IMR-90 (cell line): ENCODE data around the gene PIK3IP1. TPM values are rescaled to one million over a fixed set of nuclear protein-coding genes. Genes with fewer than 3 reads are reported as not detected.

Experiments
- ATAC-seq: fragments of 200-7000 bp; cut with Tn5 transposase; 2 replicates; pipeline ENCODE4 v1.9.1; 2020; ENCODE audit warnings: low read depth, mild to moderate bottlenecking, moderate library complexity
- BruUV-seq: library from RNA; stranded (reverse); fragments of 400-500 nt; replicated peaks from 2 replicates; lab custom pipeline; 2021; lab: Mats Ljungman, UMichigan
- CTCF ChIA-PET: fragments of 300-600 bp; formaldehyde crosslinking; extraction: SDS; loops from one replicate; lab custom pipeline; 2021; ENCODE audit warnings: antibody characterized with exemption; lab: Yijun Ruan, JAX
- POLR2A ChIA-PET: fragments of 300-600 bp; sonication (Branson Sonifier 250); formaldehyde crosslinking; loops from one replicate; lab custom pipeline; 2022; ENCODE audit warnings: antibody characterized with exemption; ENCODE audit not compliant: unreplicated experiment; lab: Charles Lee
- DNase-seq: peaks from one replicate; pipeline ENCODE4 v3.0.0; 2013
- H2AFZ ChIP-seq: replicated peaks from 2 replicates; pipeline ENCODE3; 2013; ENCODE audit warnings: low read length, mild to moderate bottlenecking; ENCODE audit not compliant: poor library complexity
- H2AK5ac ChIP-seq: 2 replicates; pipeline ENCODE4 v1.6.1; 2013; ENCODE audit warnings: low read depth, low read length, inconsistent platforms
- H2AK9ac ChIP-seq: replicated peaks from 2 replicates; pipeline ENCODE3; 2013; ENCODE audit warnings: mild to moderate bottlenecking, low read depth, low read length, moderate library complexity; ENCODE audit not compliant: poor library complexity
- H2BK120ac ChIP-seq: 2 replicates; pipeline ENCODE4 v1.6.1; 2013; ENCODE audit warnings: low read depth, low read length, inconsistent platforms
- H2BK15ac ChIP-seq: 3 replicates; pipeline ENCODE4 v1.6.1; 2013; ENCODE audit warnings: low read depth, low read length, inconsistent platforms
- H2BK20ac ChIP-seq: 2 replicates; pipeline ENCODE4 v1.6.1; 2013; ENCODE audit warnings: low read depth, mild to moderate bottlenecking, inconsistent platforms, low read length, moderate library complexity
- H2BK5ac ChIP-seq: 2 replicates; pipeline ENCODE4 v1.6.1; 2013; ENCODE audit warnings: mild to moderate bottlenecking, low read depth, low read length, inconsistent platforms; ENCODE audit not compliant: poor library complexity, severe bottlenecking
- H3K14ac ChIP-seq: replicated peaks from 2 replicates; pipeline ENCODE4 v1.6.1; 2013; ENCODE audit warnings: low read depth, low read length, inconsistent platforms
- H3K18ac ChIP-seq: 2 replicates; pipeline ENCODE4 v1.6.1; 2013; ENCODE audit warnings: low read depth, low read length, control low read depth
- H3K23ac ChIP-seq: 2 replicates; pipeline ENCODE4 v1.6.1; 2013; ENCODE audit warnings: low read depth, low read length, inconsistent platforms
- H3K27ac ChIP-seq: 2 replicates; pipeline ENCODE4 v1.5.1; 2013; ENCODE audit warnings: mild to moderate bottlenecking, control low read depth, low read length; ENCODE audit not compliant: insufficient read depth
- H3K27me3 ChIP-seq: 2 replicates; pipeline ENCODE4 v1.6.1; 2013; ENCODE audit warnings: low read length; ENCODE audit not compliant: control insufficient read depth, insufficient read depth
- H3K36me3 ChIP-seq: 2 replicates; pipeline ENCODE4 v1.6.1; 2013; ENCODE audit warnings: low read length, mixed read lengths; ENCODE audit not compliant: control insufficient read depth, insufficient read depth
- H3K4ac ChIP-seq: 2 replicates; pipeline ENCODE4 v1.6.1; 2013; ENCODE audit warnings: low read depth, low read length, inconsistent platforms
- H3K4me1 ChIP-seq: 2 replicates; pipeline ENCODE4 v1.6.1; 2013; ENCODE audit warnings: low read length, mixed read lengths; ENCODE audit not compliant: control insufficient read depth, insufficient read depth
- H3K4me2 ChIP-seq: 2 replicates; pipeline ENCODE4 v1.6.1; 2013; ENCODE audit warnings: low read depth, mild to moderate bottlenecking, control low read depth, low read length, moderate library complexity
- H3K4me3 ChIP-seq: 2 replicates; pipeline ENCODE4 v1.5.1; 2013; ENCODE audit warnings: low read depth, mild to moderate bottlenecking, control low read depth, low read length, moderate library complexity; ENCODE audit not compliant: insufficient read depth
- H3K56ac ChIP-seq: 2 replicates; pipeline ENCODE4 v1.6.1; 2013; ENCODE audit warnings: low read length, inconsistent platforms; ENCODE audit not compliant: insufficient read depth; ENCODE audit errors: extremely low read depth
- H3K79me1 ChIP-seq, 2 experiments: 2 replicates each; pipeline ENCODE4 v1.6.1; 2013; ENCODE audit warnings: low read length in 2 of 2, inconsistent platforms in 1 of 2, low read depth in 1 of 2
- H3K9ac ChIP-seq: 2 replicates; pipeline ENCODE4 v1.6.1; 2013; ENCODE audit warnings: low read depth, low read length, control low read depth
- H3K9me1 ChIP-seq: 2 replicates; pipeline ENCODE4 v1.6.1; 2013; ENCODE audit warnings: low read length, inconsistent platforms; ENCODE audit not compliant: insufficient read depth
- H3K9me3 ChIP-seq: 2 replicates; pipeline ENCODE4 v1.6.1; 2013; ENCODE audit warnings: low read length; ENCODE audit not compliant: control insufficient read depth, insufficient read depth
- H4K20me1 ChIP-seq: 2 replicates; pipeline ENCODE4 v1.6.1; 2013; ENCODE audit warnings: low read length, inconsistent platforms; ENCODE audit not compliant: insufficient read depth
- H4K5ac ChIP-seq: 2 replicates; pipeline ENCODE4 v1.6.1; 2013; ENCODE audit warnings: mild to moderate bottlenecking, low read depth, low read length, control low read depth
- H4K8ac ChIP-seq, 2 experiments: 2 replicates each; pipeline ENCODE4 v1.6.1; 2013; ENCODE audit warnings: low read depth in 2 of 2, low read length in 2 of 2, control low read depth in 1 of 2, inconsistent platforms in 1 of 2
- H4K91ac ChIP-seq: 2 replicates; pipeline ENCODE4 v1.6.1; 2013; ENCODE audit warnings: low read depth, low read length, inconsistent platforms; ENCODE audit not compliant: insufficient read depth
- BHLHE40 ChIP-seq: fragments of 150-350 bp; IDR thresholded peaks from 2 replicates; pipeline ENCODE4 v1.6.1; 2016; ENCODE audit warnings: mild to moderate bottlenecking, low read depth, low read length
- CEBPB ChIP-seq: IDR thresholded peaks from 2 replicates; pipeline ENCODE4 v1.6.1; 2012; ENCODE audit warnings: low read depth, low read length, improper control_type of control experiment
- CHD1 ChIP-seq: IDR thresholded peaks from 2 replicates; pipeline ENCODE4 v1.6.1; 2012; ENCODE audit warnings: low read depth, low read length, improper control_type of control experiment
- CTCF ChIP-seq: conservative IDR thresholded peaks from 2 replicates; pipeline ENCODE4 v1.5.1; 2012; ENCODE audit warnings: mild to moderate bottlenecking, low read depth, low read length, improper control_type of control experiment
- FOS ChIP-seq: fragments of 150-350 bp; IDR thresholded peaks from 2 replicates; pipeline ENCODE4 v1.6.1; 2016; ENCODE audit warnings: low read depth, low read length
- MAZ ChIP-seq: IDR thresholded peaks from 2 replicates; pipeline ENCODE4 v1.6.1; 2012; ENCODE audit warnings: low read depth, mild to moderate bottlenecking, low read length, improper control_type of control experiment, moderate library complexity, borderline replicate concordance
- MXI1 ChIP-seq: IDR thresholded peaks from 2 replicates; pipeline ENCODE4 v1.6.1; 2012; ENCODE audit warnings: low read depth, mild to moderate bottlenecking, low read length, moderate library complexity, borderline replicate concordance
- RCOR1 ChIP-seq: IDR thresholded peaks from 2 replicates; pipeline ENCODE4 v1.6.1; 2012; ENCODE audit warnings: mild to moderate bottlenecking, low read length, improper control_type of control experiment; ENCODE audit not compliant: insufficient replicate concordance
- SMC3 ChIP-seq: fragments of 150-350 bp; IDR thresholded peaks from 2 replicates; pipeline ENCODE4 v1.6.1; 2016; ENCODE audit warnings: low read depth, mild to moderate bottlenecking, antibody characterized with exemption, low read length, moderate library complexity
- WGBS, 2 experiments: methylation state at CpG; one replicate each; pipeline versions ENCODE4 v1.1.5 to v1.1.7; 2013; ENCODE audit warnings: missing lambda C conversion rate in 2 of 2; ENCODE audit not compliant: insufficient read length in 1 of 2; ENCODE audit errors: extremely low coverage in 2 of 2; 5-methylcytosine and 5-hydroxymethylcytosine counted together
- dilution Hi-C: fragments of 300-500 bp; cut with HindIII; formaldehyde crosslinking; loops from one replicate; pipeline ENCODE4 v1.14.3; 2018; ENCODE audit warnings: low sequenced_read_pairs; ENCODE audit not compliant: unreplicated experiment
- in situ Hi-C: fragments of 300-500 bp; cut with MboI; formaldehyde crosslinking; loops from 3 replicates; pipeline ENCODE4 v1.14.3; 2019; ENCODE audit warnings: low sequenced_read_pairs, inconsistent platforms, mixed read lengths
- intact Hi-C: fragments of 100-400 bp; cut with micrococcal nuclease; formaldehyde crosslinking; loops from 2 replicates; pipeline ENCODE4 v1.10.0; 2022
- polyA plus RNA-seq, 3 experiments: library from polyadenylated mRNA; depleted of rRNA; stranded (reverse); fragments of >200 nt; gene quantifications; 2 replicates each; pipeline ENCODE4 v1.2.3, GENCODE V29; 2012; ENCODE audit warnings: low replicate concordance in 1 of 3
- total RNA-seq: library from RNA; depleted of rRNA; stranded (reverse); fragments of >200 nt; gene quantifications from 2 replicates; pipeline ENCODE4 v1.2.3, GENCODE V29; 2012
- TF ChIP-seq, protein P1 (sequence below): fragments of 150-350 bp; IDR thresholded peaks from 2 replicates; pipeline ENCODE4 v1.6.1; 2016; ENCODE audit warnings: low read depth, mild to moderate bottlenecking, low read length, moderate library complexity, borderline replicate concordance
- TF ChIP-seq, protein P2 (sequence below): fragments of 150-350 bp; IDR thresholded peaks from 2 replicates; pipeline ENCODE4 v1.6.1; 2017; ENCODE audit warnings: mild to moderate bottlenecking, antibody characterized with exemption, low read length, low read depth

The PIK3IP1 gene
- total and polyA plus RNA-seq, 2 of the 4 experiments (the other 2 are of a cell fraction), result 12.9 to 17.6 TPM

GRCh38 chr22:31340765-31341247 is 48.5 kb upstream of the PIK3IP1 start:
- Histone ChIP-seq H4K8ac (no peak overlapping the region), H2BK20ac (no peak overlapping the region), H2AK5ac (no peak overlapping the region), H3K27ac (no peak overlapping the region), H4K5ac (no peak overlapping the region), H3K56ac (no peak overlapping the region), H2BK5ac (no peak overlapping the region), H2AFZ (no peak overlapping the region), H3K9ac (no peak overlapping the region), H3K9me1 (peaks cover 32% of the 10 kb centered on the region), H3K27me3 (no peaks in the 10 kb centered on the region), H3K18ac (no peak overlapping the region), H4K20me1 (peaks cover 69% of the 10 kb centered on the region), H3K9me3 (no peaks in the 10 kb centered on the region), H3K4ac (no peak overlapping the region), H3K4me1 (peaks cover 33% of the 10 kb centered on the region), H3K79me1 (peaks cover 29 to 92% of the 10 kb centered on the region in 2 experiments), H2BK120ac (no peak overlapping the region), H4K91ac (no peak overlapping the region), H3K4me3 (no peak overlapping the region), H3K36me3 (peaks cover 53% of the 10 kb centered on the region), H3K23ac (no peak overlapping the region), H2BK15ac (no peak overlapping the region), H2AK9ac (no peak overlapping the region), H3K14ac (no peak overlapping the region), H3K4me2 (no peak overlapping the region)
- dilution Hi-C loops, result no loop called here
- ChIA-PET CTCF (no interaction called here), POLR2A (no interaction called here)
- ATAC-seq (no peak), DNase-seq (no peak)
- no TSS peak for BruUV-seq
- intact Hi-C loops, result no loop called here
- WGBS, 2 experiments, result no CpG with 5 or more reads among the region's 2 CpGs
- TF ChIP-seq, protein P1, sequence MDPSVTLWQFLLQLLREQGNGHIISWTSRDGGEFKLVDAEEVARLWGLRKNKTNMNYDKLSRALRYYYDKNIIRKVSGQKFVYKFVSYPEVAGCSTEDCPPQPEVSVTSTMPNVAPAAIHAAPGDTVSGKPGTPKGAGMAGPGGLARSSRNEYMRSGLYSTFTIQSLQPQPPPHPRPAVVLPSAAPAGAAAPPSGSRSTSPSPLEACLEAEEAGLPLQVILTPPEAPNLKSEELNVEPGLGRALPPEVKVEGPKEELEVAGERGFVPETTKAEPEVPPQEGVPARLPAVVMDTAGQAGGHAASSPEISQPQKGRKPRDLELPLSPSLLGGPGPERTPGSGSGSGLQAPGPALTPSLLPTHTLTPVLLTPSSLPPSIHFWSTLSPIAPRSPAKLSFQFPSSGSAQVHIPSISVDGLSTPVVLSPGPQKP, result no peak
- TF ChIP-seq CEBPB, result no peak
- TF ChIP-seq, protein P2, sequence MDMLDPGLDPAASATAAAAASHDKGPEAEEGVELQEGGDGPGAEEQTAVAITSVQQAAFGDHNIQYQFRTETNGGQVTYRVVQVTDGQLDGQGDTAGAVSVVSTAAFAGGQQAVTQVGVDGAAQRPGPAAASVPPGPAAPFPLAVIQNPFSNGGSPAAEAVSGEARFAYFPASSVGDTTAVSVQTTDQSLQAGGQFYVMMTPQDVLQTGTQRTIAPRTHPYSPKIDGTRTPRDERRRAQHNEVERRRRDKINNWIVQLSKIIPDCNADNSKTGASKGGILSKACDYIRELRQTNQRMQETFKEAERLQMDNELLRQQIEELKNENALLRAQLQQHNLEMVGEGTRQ, result no peak
- no peak for TF ChIP-seq RCOR1
- TF ChIP-seq CTCF, result no peak
- no peak for TF ChIP-seq BHLHE40
- no peak for TF ChIP-seq MAZ
- TF ChIP-seq SMC3, result no peak
- no peak for TF ChIP-seq MXI1
- no peak for TF ChIP-seq FOS
- TF ChIP-seq CHD1, result no peak
- in situ Hi-C loops, result loop anchor here (10.0 kb wide), 1 partner anchor 56 kb away; no protein-coding TSS in a partner anchor
